ENCODE data around the gene LTB.

GRCh38 chr6:31609519-31610406, 27.5 kb upstream of the LTB start:
- TF ChIP-seq ZFP3 (CRISPR knock-in tag; IDR thresholded peaks at IDR 0.05) (no peak), TSHZ2 (CRISPR knock-in tag; IDR thresholded peaks at IDR 0.05) (no peak), SNAI2 (CRISPR knock-in tag; IDR thresholded peaks at IDR 0.05) (no peak), ZNF8 (CRISPR knock-in tag; IDR thresholded peaks at IDR 0.05) (no peak), ESRRG (CRISPR knock-in tag; IDR thresholded peaks at IDR 0.05) (no peak), PATZ1 (CRISPR knock-in tag; IDR thresholded peaks at IDR 0.05; ENCODE audit: borderline replicate concordance) (no peak), RARB (CRISPR knock-in tag; IDR thresholded peaks at IDR 0.05) (no peak), POU6F1 (CRISPR knock-in tag; IDR thresholded peaks at IDR 0.05; ENCODE audit: borderline replicate concordance, low read depth) (no peak), PPARA (CRISPR knock-in tag; IDR thresholded peaks at IDR 0.05; ENCODE audit: borderline replicate concordance) (no peak), GLIS3 (CRISPR knock-in tag; IDR thresholded peaks at IDR 0.05) (no peak)
